Uterus (tissue), 2 donors: ENCODE data around the gene PCGF5.

ENCODE experiments used
- POLR2A ChIP-seq, 2 donors: fragments of 450-650 bp; IDR thresholded peaks; one replicate each; pipeline ENCODE4 v1.6.1; 2016; ENCODE audit warnings: antibody characterized with exemption in 2 of 2, mild to moderate bottlenecking in 1 of 2, moderate library complexity in 1 of 2
- TF ChIP-seq, protein P1 (sequence below), 4 experiments: fragments of 200-600 bp in 2 of 4; fragments of 450-650 bp in 2 of 4; sonication (generic) in 2 of 4; IDR thresholded peaks; one replicate each; pipeline ENCODE4 v1.5.1; 2016 to 2019; ENCODE audit warnings: antibody characterized with exemption in 4 of 4, mild to moderate bottlenecking in 2 of 4, moderate library complexity in 1 of 4

DNA sequence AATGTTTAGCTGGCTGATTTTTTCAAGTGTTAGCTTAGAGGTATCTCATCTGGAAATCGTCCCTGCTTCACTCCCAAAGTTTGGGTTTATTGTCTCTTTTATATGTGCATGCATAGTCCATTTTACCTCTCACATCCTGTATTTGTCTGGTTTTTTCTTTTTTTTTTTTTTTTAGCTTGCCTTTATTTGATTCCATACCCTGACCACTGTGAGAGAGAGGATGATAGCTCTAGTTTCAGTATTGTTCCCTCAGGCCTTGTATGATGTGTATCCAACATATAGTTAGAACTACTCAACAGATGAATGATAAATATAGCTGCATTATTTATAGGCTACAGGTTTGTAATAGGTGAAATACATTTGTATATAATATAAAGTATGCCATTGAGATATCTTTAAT, 29.9 kb downstream of the PCGF5 start:
- no peak for TF ChIP-seq POLR2A (IDR thresholded peaks at IDR 0.05)
- TF ChIP-seq, protein P1, sequence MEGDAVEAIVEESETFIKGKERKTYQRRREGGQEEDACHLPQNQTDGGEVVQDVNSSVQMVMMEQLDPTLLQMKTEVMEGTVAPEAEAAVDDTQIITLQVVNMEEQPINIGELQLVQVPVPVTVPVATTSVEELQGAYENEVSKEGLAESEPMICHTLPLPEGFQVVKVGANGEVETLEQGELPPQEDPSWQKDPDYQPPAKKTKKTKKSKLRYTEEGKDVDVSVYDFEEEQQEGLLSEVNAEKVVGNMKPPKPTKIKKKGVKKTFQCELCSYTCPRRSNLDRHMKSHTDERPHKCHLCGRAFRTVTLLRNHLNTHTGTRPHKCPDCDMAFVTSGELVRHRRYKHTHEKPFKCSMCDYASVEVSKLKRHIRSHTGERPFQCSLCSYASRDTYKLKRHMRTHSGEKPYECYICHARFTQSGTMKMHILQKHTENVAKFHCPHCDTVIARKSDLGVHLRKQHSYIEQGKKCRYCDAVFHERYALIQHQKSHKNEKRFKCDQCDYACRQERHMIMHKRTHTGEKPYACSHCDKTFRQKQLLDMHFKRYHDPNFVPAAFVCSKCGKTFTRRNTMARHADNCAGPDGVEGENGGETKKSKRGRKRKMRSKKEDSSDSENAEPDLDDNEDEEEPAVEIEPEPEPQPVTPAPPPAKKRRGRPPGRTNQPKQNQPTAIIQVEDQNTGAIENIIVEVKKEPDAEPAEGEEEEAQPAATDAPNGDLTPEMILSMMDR (IDR thresholded peaks at IDR 0.05): no peak
